HepG2 (cell line): ENCODE measurements around the gene FBXO41. TPM values are rescaled to one million over a fixed set of nuclear protein-coding genes. Genes with fewer than 3 reads are reported as not detected.

Source experiments
- BCLAF1 ChIP-seq: fragments of 450-650 bp; IDR thresholded peaks from 2 replicates; pipeline ENCODE4 v1.6.1; 2017; ENCODE audit warnings: mild to moderate bottlenecking
- CTCF ChIP-seq: sonication (generic); formaldehyde crosslinking; IDR thresholded peaks from 2 replicates; pipeline ENCODE4 v1.5.0; 2020; ENCODE audit warnings: mild to moderate bottlenecking, missing genetic modification reagents, moderate library complexity
- ELF3 ChIP-seq: IDR thresholded peaks from 2 replicates; pipeline ENCODE4 v1.6.1; 2016; ENCODE audit warnings: missing genetic modification reagents, missing compliant biosample characterization
- HNF4A ChIP-seq: sonication (generic); formaldehyde crosslinking; IDR thresholded peaks from 2 replicates; pipeline ENCODE4 v1.4.0; 2020; ENCODE audit warnings: missing genetic modification reagents
- HNRNPK ChIP-seq: fragments of 200-400 bp; formaldehyde crosslinking; IDR thresholded peaks from 2 replicates; pipeline ENCODE4 v1.6.1; 2018; ENCODE audit warnings: low read length, low read depth, moderate library complexity, mild to moderate bottlenecking; ENCODE audit not compliant: poor library complexity, severe bottlenecking
- HNRNPUL1 ChIP-seq: fragments of 200-400 bp; formaldehyde crosslinking; IDR thresholded peaks from 2 replicates; pipeline ENCODE4 v1.6.1; 2017; ENCODE audit warnings: low read depth, mild to moderate bottlenecking, low read length, moderate library complexity
- KLF13 ChIP-seq: sonication (generic); formaldehyde crosslinking; IDR thresholded peaks from 2 replicates; pipeline ENCODE4 v1.4.0; 2020; ENCODE audit warnings: mild to moderate bottlenecking, missing genetic modification reagents
- MTA1 ChIP-seq: sonication (generic); formaldehyde crosslinking; IDR thresholded peaks from 2 replicates; pipeline ENCODE4 v1.4.0; 2020; ENCODE audit warnings: missing genetic modification reagents, mild to moderate bottlenecking, borderline replicate concordance
- NFE2L2 ChIP-seq: fragments of 150-350 bp; IDR thresholded peaks from 2 replicates; pipeline ENCODE4 v1.6.1; 2014; ENCODE audit warnings: low read length
- PAF1 ChIP-seq: IDR thresholded peaks from 2 replicates; pipeline ENCODE4 v1.6.1; 2016; ENCODE audit warnings: missing genetic modification reagents, missing compliant biosample characterization
- RAD21 ChIP-seq: fragments of 450-650 bp; formaldehyde crosslinking; IDR thresholded peaks from 2 replicates; pipeline ENCODE4 v1.5.0; 2020; ENCODE audit warnings: mild to moderate bottlenecking
- RCOR2 ChIP-seq: IDR thresholded peaks from 2 replicates; pipeline ENCODE4 v1.6.1; 2016; ENCODE audit warnings: missing biosample characterization, missing genetic modification reagents
- SIX4 ChIP-seq: sonication (generic); formaldehyde crosslinking; IDR thresholded peaks from 2 replicates; pipeline ENCODE4 v1.4.0; 2020; ENCODE audit warnings: missing genetic modification reagents
- SMAD3 ChIP-seq: sonication (generic); formaldehyde crosslinking; IDR thresholded peaks from 2 replicates; pipeline ENCODE4 v1.4.0; 2020; ENCODE audit warnings: missing genetic modification reagents
- SP4 ChIP-seq: sonication (generic); formaldehyde crosslinking; IDR thresholded peaks from 2 replicates; pipeline ENCODE4 v1.8.1; 2023; ENCODE audit warnings: mild to moderate bottlenecking, missing genetic modification reagents
- TBX2 ChIP-seq: sonication (generic); formaldehyde crosslinking; IDR thresholded peaks from 2 replicates; pipeline ENCODE4 v1.5.0; 2020; ENCODE audit warnings: missing genetic modification reagents, mild to moderate bottlenecking, borderline replicate concordance
- TFE3 ChIP-seq: IDR thresholded peaks from 2 replicates; pipeline ENCODE4 v1.6.1; 2016
- THAP11 ChIP-seq: IDR thresholded peaks from 2 replicates; pipeline ENCODE4 v1.6.1; 2016; ENCODE audit warnings: missing biosample characterization, missing genetic modification reagents
- TMF1 ChIP-seq: sonication (generic); formaldehyde crosslinking; IDR thresholded peaks from 2 replicates; pipeline ENCODE4 v1.8.1; 2022; ENCODE audit warnings: low read depth, missing genetic modification reagents
- XRCC5 ChIP-seq: fragments of 200-400 bp; formaldehyde crosslinking; optimal IDR thresholded peaks from 2 replicates; pipeline ENCODE3; 2017; ENCODE audit warnings: mild to moderate bottlenecking, low read length
- ZFP62 ChIP-seq: sonication (generic); formaldehyde crosslinking; IDR thresholded peaks from 2 replicates; pipeline ENCODE4 v1.4.0; 2020; ENCODE audit warnings: missing genetic modification reagents
- ZFYVE20 ChIP-seq: sonication (generic); formaldehyde crosslinking; IDR thresholded peaks from 2 replicates; pipeline ENCODE4 v1.8.0; 2023; ENCODE audit warnings: low read depth, mild to moderate bottlenecking, moderate library complexity, missing genetic modification reagents, borderline replicate concordance
- ZNF33A ChIP-seq: sonication (generic); formaldehyde crosslinking; IDR thresholded peaks from 2 replicates; pipeline ENCODE4 v1.5.1; 2020; ENCODE audit warnings: missing genetic modification reagents, mild to moderate bottlenecking, moderate library complexity, borderline replicate concordance
- ZNF441 ChIP-seq: sonication (generic); formaldehyde crosslinking; IDR thresholded peaks from 2 replicates; pipeline ENCODE4 v1.7.0; 2021; ENCODE audit warnings: missing genetic modification reagents, borderline replicate concordance
- ZNF549 ChIP-seq: sonication (generic); formaldehyde crosslinking; IDR thresholded peaks from 2 replicates; pipeline ENCODE4 v1.5.0; 2020; ENCODE audit warnings: missing genetic modification reagents
- ZNF776 ChIP-seq: sonication (generic); formaldehyde crosslinking; IDR thresholded peaks from 2 replicates; pipeline ENCODE4 v1.4.0; 2020; ENCODE audit warnings: mild to moderate bottlenecking, missing genetic modification reagents
- ZNF879 ChIP-seq: sonication (generic); formaldehyde crosslinking; IDR thresholded peaks from 2 replicates; pipeline ENCODE4 v1.8.1; 2023; ENCODE audit warnings: missing genetic modification reagents
- polyA plus RNA-seq, 8 experiments: library from polyadenylated mRNA; depleted of rRNA in 3 of 8; stranded (reverse) in 7 of 8; unstranded in 1 of 8; fragments of >200 nt; fragmentation: Illumina TruSeq in 4 of 8; extraction: Trizol in 4 of 8; gene quantifications; 2 replicates each; pipeline versions ENCODE4 v1.2.1 to v1.2.3, GENCODE V29; 2011 to 2016; ENCODE audit warnings: low read depth in 4 of 8, missing spikeins in 1 of 8, mixed read lengths in 1 of 8; ENCODE audit not compliant: insufficient read depth in 1 of 8
- total RNA-seq, 5 experiments: library from RNA; depleted of rRNA; stranded (reverse); fragments of >200 nt; fragmentation: Illumina TruSeq; extraction: Trizol; gene quantifications; 2 replicates each; pipeline ENCODE4 v1.2.3, GENCODE V29; 2016; ENCODE audit warnings: low read depth in 1 of 5

The FBXO41 gene
- total and polyA plus RNA-seq, 2 of the 13 experiments (the other 11 are each of a cell fraction or from before 2014, with no cell fraction given) = 4.2 to 10.3 TPM

- TF ChIP-seq PAF1 = no peak
- TF ChIP-seq ZNF441 (CRISPR knock-in tag) = no peak
- TF ChIP-seq ELF3 (CRISPR knock-in tag) = 0 out of 2 replicates have a peak, but pooled peaks have one; percentile 33
- TF ChIP-seq SP4 (CRISPR knock-in tag) = no peak
- TF ChIP-seq RAD21 (CRISPR knock-in tag) = peak; percentile 89
- no peak for TF ChIP-seq ZFP62
- 0 out of 2 replicates have a peak, but pooled peaks have one; percentile 22 for TF ChIP-seq ZNF549 (CRISPR knock-in tag)
- TF ChIP-seq TMF1 (CRISPR knock-in tag) = no peak
- TF ChIP-seq RCOR2 = no peak
- TF ChIP-seq ZNF33A (CRISPR knock-in tag) = no peak
- no peak for TF ChIP-seq TBX2
- no peak for TF ChIP-seq NFE2L2
- TF ChIP-seq HNRNPUL1 = no peak
- peak; percentile 98 for TF ChIP-seq CTCF (CRISPR knock-in tag)
- peak; percentile 63; the same call in 1 of the 2 replicates for TF ChIP-seq SMAD3 (CRISPR knock-in tag)
- peak; percentile 40; the same call in 1 of the 2 replicates for TF ChIP-seq THAP11 (CRISPR knock-in tag)
- no peak for TF ChIP-seq HNRNPK
- TF ChIP-seq ZNF879 (CRISPR knock-in tag) = no peak
- TF ChIP-seq SIX4 (CRISPR knock-in tag) = no peak
- TF ChIP-seq KLF13 (CRISPR knock-in tag) = no peak
- no peak for TF ChIP-seq ZFYVE20
- TF ChIP-seq HNF4A (CRISPR knock-in tag) = peak; percentile 40; the same call in 1 of the 2 replicates
- no peak for TF ChIP-seq TFE3 (CRISPR knock-in tag)
- 0 out of 2 replicates have a peak, but pooled peaks have one; percentile 21 for TF ChIP-seq MTA1
- peak; percentile 90 for TF ChIP-seq XRCC5
- no peak for TF ChIP-seq ZNF776
- TF ChIP-seq BCLAF1 = no peak
Observed at GRCh38 chr2:73212448-73213176, 71.7 kb downstream of the FBXO41 start (continued).
